Measurements from ENCODE around the gene PDE5A. TPM values are rescaled to one million over a fixed set of nuclear protein-coding genes. Genes with fewer than 3 reads are reported as not detected.

Gene PDE5A
- polyA plus RNA-seq, 3 donors, result 0.80 to 0.82 TPM; not detected in 1

- H3K27me3 Mint-ChIP-seq (ENCODE audit: low read depth in 3 of 3), result peaks cover 1 to 3% (median 2%) of the 10 kb centered on the region in 3 donors
- no peak overlapping the region for H3K9ac ChIP-seq (ENCODE audit: insufficient read depth, low read length, poor library complexity, severe bottlenecking)
- H3K4me2 ChIP-seq (replicated peaks; ENCODE audit: extremely low read depth, low read length, poor library complexity, severe bottlenecking), result no peak overlapping the region
- H3K27ac ChIP-seq (ENCODE audit: low read depth in 1 of 2, low read length in 2 of 2), result no peak overlapping the region
- WGBS (ENCODE audit: insufficient coverage), result no CpG with 5 or more reads among the region's 3 CpGs
- no peak for TF ChIP-seq CTCF (IDR thresholded peaks at IDR 0.05)
- H3K4me3 ChIP-seq (replicated peaks in 1 of 3; ENCODE audit: low read depth in 2 of 3, low read length in 3 of 3), result no peak overlapping the region
- intact Hi-C loops (cut with micrococcal nuclease), result no loop called here
- no peaks in the 10 kb centered on the region for H3K36me3 ChIP-seq (replicated peaks in 1 of 2; ENCODE audit: control insufficient read depth in 1 of 2, insufficient read depth in 2 of 2, low read length in 2 of 2)
- no peaks in the 10 kb centered on the region for H4K20me1 ChIP-seq (ENCODE audit: insufficient read depth, low read length)
- peaks cover 2 to 8% (median 3%) of the 10 kb centered on the region in 7 donors for H3K9me3 Mint-ChIP-seq
- no peak for DNase-seq
- H3K4me1 Mint-ChIP-seq, result no peaks in the 10 kb centered on the region
- no peaks in the 10 kb centered on the region for H3K9me3 ChIP-seq (replicated peaks in 1 of 2; ENCODE audit: control insufficient read depth in 1 of 2, insufficient read depth in 1 of 2, low read length in 2 of 2)
- H3K4me1 ChIP-seq (ENCODE audit: control insufficient read depth in 1 of 2, insufficient read depth in 2 of 2, low read length in 2 of 2), result no peaks in the 10 kb centered on the region
- H2AFZ ChIP-seq (ENCODE audit: insufficient read depth, low read depth, low read length, poor library complexity, severe bottlenecking), result no peak overlapping the region
- H3K36me3 Mint-ChIP-seq, result no peaks in the 10 kb centered on the region
- H3K27me3 ChIP-seq (ENCODE audit: control insufficient read depth in 2 of 2, insufficient read depth in 2 of 2, low read length in 2 of 2), result no peaks in the 10 kb centered on the region
- H3K27ac Mint-ChIP-seq, result no peak overlapping the region
- H3K79me2 ChIP-seq (ENCODE audit: insufficient read depth, low read length), result no peaks in the 10 kb centered on the region
- no peak overlapping the region for H3K4me3 Mint-ChIP-seq
Measured at GRCh38 chr4:119581190-119581873, 47.3 kb downstream of the PDE5A start.

- H3K27ac Mint-ChIP-seq, result no peak overlapping the region
- 100% methylated on average over 3 of the region's 3 CpGs for WGBS (ENCODE audit: insufficient coverage)
Measured at GRCh38 chr4:119580293-119580692, 48.3 kb downstream of the PDE5A start.

More at GRCh38 chr4:119580293-119580692, 48.3 kb downstream of the PDE5A start:
- H3K36me3 Mint-ChIP-seq, result no peaks in the 10 kb centered on the region
- intact Hi-C loops (cut with micrococcal nuclease), result no loop called here
- no peaks in the 10 kb centered on the region for H3K27me3 ChIP-seq (ENCODE audit: control insufficient read depth in 2 of 2, insufficient read depth in 2 of 2, low read length in 2 of 2)
- no peak overlapping the region for H3K27ac ChIP-seq (ENCODE audit: low read depth in 1 of 2, low read length in 2 of 2)
- H3K4me3 ChIP-seq (replicated peaks in 1 of 3; ENCODE audit: low read depth in 2 of 3, low read length in 3 of 3), result no peak overlapping the region
- H3K36me3 ChIP-seq (replicated peaks in 1 of 2; ENCODE audit: control insufficient read depth in 1 of 2, insufficient read depth in 2 of 2, low read length in 2 of 2), result no peaks in the 10 kb centered on the region
- no peaks in the 10 kb centered on the region for H3K4me1 Mint-ChIP-seq
- H3K4me2 ChIP-seq (replicated peaks; ENCODE audit: extremely low read depth, low read length, poor library complexity, severe bottlenecking), result no peak overlapping the region
- no peaks in the 10 kb centered on the region for H3K4me1 ChIP-seq (ENCODE audit: control insufficient read depth in 1 of 2, insufficient read depth in 2 of 2, low read length in 2 of 2)
- no peaks in the 10 kb centered on the region for H3K79me2 ChIP-seq (ENCODE audit: insufficient read depth, low read length)
- no peak overlapping the region for H3K4me3 Mint-ChIP-seq
- TF ChIP-seq CTCF (IDR thresholded peaks at IDR 0.05), result no peak
- no peak overlapping the region for H3K9ac ChIP-seq (ENCODE audit: insufficient read depth, low read length, poor library complexity, severe bottlenecking)
- no peaks in the 10 kb centered on the region for H3K9me3 ChIP-seq (replicated peaks in 1 of 2; ENCODE audit: control insufficient read depth in 1 of 2, insufficient read depth in 1 of 2, low read length in 2 of 2)
- H3K27me3 Mint-ChIP-seq (ENCODE audit: low read depth in 3 of 3), result peaks cover 0 to 2% (median 1%) of the 10 kb centered on the region in 3 donors
- DNase-seq, result no peak
- no peak overlapping the region for H2AFZ ChIP-seq (ENCODE audit: insufficient read depth, low read depth, low read length, poor library complexity, severe bottlenecking)
- H3K9me3 Mint-ChIP-seq, result peaks cover 2 to 10% (median 5%) of the 10 kb centered on the region in 7 donors
- no peaks in the 10 kb centered on the region for H4K20me1 ChIP-seq (ENCODE audit: insufficient read depth, low read length)

All from CD14-positive monocyte (primary cell).